Measurements from ENCODE around the gene REL.

- TF ChIP-seq POLR2AphosphoS5 (IDR thresholded peaks at IDR 0.05) (no peak), CTCF (IDR thresholded peaks at IDR 0.05) (no peak), POLR2A (IDR thresholded peaks at IDR 0.05) (no peak)
Observed at GRCh38 chr2:60972889-60973656, 91.7 kb downstream of the REL start.

Measured in sigmoid colon (tissue), 4 donors.